Pancreas (tissue), 10 donors: ENCODE measurements around the gene NEGR1. TPM values are rescaled to one million over a fixed set of nuclear protein-coding genes. Genes with fewer than 3 reads are reported as not detected.
A peak's percentile ranks its signal among the peaks of the same experiment; 100 is the strongest.

Experiments used
- ATAC-seq, 4 donors: fragments of 200-7000 bp; cut with Tn5 transposase; one replicate each; pipeline versions ENCODE4 v1.8.0 to v1.9.1; 2020; ENCODE audit warnings: mild to moderate bottlenecking in 4 of 4, moderate library complexity in 4 of 4
- DNase-seq, 6 donors: peaks; one replicate each; pipeline ENCODE4 v3.0.0-alpha.2; 2020
- FAIRE-seq: peaks from 2 replicates; lab custom pipeline; 2012; peaks lifted over from hg19 to GRCh38; lab: Jason Lieb, UNC
- H3K27ac ChIP-seq, 4 donors: fragments of 200-600 bp; sonication (generic); 1 replicate in 3 of 4; 2 replicates in 1 of 4; pipeline versions ENCODE4 v1.5.0 to v1.8.0; 2020
- H3K27me3 ChIP-seq, 4 donors: fragments of 200-600 bp; one replicate each; pipeline ENCODE4 v1.8.0; 2021
- H3K36me3 ChIP-seq, 3 donors: fragments of 200-600 bp; sonication (generic) in 1 of 3; one replicate each; pipeline versions ENCODE4 v1.5.0 to v1.8.0; 2020 to 2021
- H3K4me1 ChIP-seq, 3 donors: fragments of 200-600 bp; one replicate each; pipeline ENCODE4 v1.8.0; 2021
- H3K4me3 ChIP-seq, 4 donors: fragments of 200-600 bp; sonication (generic) in 2 of 4; one replicate each; pipeline versions ENCODE4 v1.5.0 to v1.8.0; 2020 to 2021
- H3K9me3 ChIP-seq, 4 donors: fragments of 200-600 bp; one replicate each; pipeline ENCODE4 v1.8.0; 2021
- WGBS, 2 donors: extraction: QIAGEN DNeasy Blood & Tissue Kit; methylation state at CpG; one replicate each; pipeline ENCODE4 v1.1.7; 2013; 5-methylcytosine and 5-hydroxymethylcytosine counted together
- intact Hi-C, 3 donors: fragments of 100-400 bp; cut with DNase I; formaldehyde crosslinking; loops; one replicate each; pipeline versions ENCODE4 v1.11.1 to v1.14.2; 2022
- polyA plus RNA-seq, 2 donors: library from polyadenylated mRNA; stranded (reverse); fragments of 200-250 nt; gene quantifications; one replicate each; pipeline ENCODE4 v1.2.3, GENCODE V29; 2013
- total RNA-seq, 6 donors: library from RNA; stranded (reverse); fragmentation: NEBNext Ultra II Directional in 4 of 6; extraction: Animal tissue kit (Norgen Biotek cat#: 25700) in 4 of 6; gene quantifications; one replicate each; pipeline versions ENCODE4 v1.2.1 to v1.2.4, GENCODE V29; 2021 to 2023
- TF ChIP-seq, protein P1 (sequence below), 4 donors: fragments of 200-600 bp; sonication (generic) in 3 of 4; IDR thresholded peaks; one replicate each; pipeline versions ENCODE4 v1.5.0 to v1.8.0; 2021; ENCODE audit warnings: antibody characterized with exemption in 4 of 4
- donor health status: healthy with polysubstance abuse.
- donor health status: DM: no; HTN: no; CAD: no; lungs with moderate emphysema.
- donor health status: DM: no; HTN: no; CAD: no.
- donor health status: control.
- donor health status: control.
- donor health status: Bipolar disorder and iron deficiency.
- donor health status: DM: yes; HTN: yes; CAD: no.
- donor health status: DM: no; HTN: no; CAD: no.
- donor health status: DM: no; HTN: no; CAD: no.
- donor health status: DM: yes; HTN: yes; CAD: no.

Gene NEGR1
- total and polyA plus RNA-seq, 8 donors = 1.2 to 9.3 (median 3.4) TPM

DNA sequence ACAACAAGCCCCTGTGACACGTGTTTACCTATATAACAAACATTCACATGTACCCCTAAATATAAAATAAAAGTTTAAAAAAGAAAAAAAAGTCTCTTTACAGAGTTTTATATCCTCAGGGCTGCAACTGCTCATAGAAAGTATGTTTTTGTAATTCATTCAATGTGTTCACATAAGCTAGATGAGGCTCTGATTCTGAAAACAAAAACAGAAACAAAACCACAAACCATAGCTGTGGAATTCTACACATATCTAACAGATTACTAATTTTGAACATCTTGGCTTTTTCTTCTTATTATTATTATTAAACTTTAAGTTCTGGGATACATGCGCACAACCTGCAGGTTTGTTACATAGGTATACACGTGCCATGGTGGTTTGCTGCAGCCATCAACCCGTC is 621.9 kb downstream of the NEGR1 start:
- Histone ChIP-seq H3K27ac (no peak overlapping the region), H3K36me3 (no peaks in the 10 kb centered on the region), H3K4me1 (no peaks in the 10 kb centered on the region), H3K9me3 (no peaks in the 10 kb centered on the region), H3K27me3 (no peaks in the 10 kb centered on the region), H3K4me3 (no peak overlapping the region)
- intact Hi-C loops = no loop called here
- FAIRE-seq (no peak), ATAC-seq (no peak), DNase-seq (no peak)
- 62 to 72% methylated on average over 4 of the region's 4 CpGs for WGBS, 2 donors
- TF ChIP-seq, protein P1, sequence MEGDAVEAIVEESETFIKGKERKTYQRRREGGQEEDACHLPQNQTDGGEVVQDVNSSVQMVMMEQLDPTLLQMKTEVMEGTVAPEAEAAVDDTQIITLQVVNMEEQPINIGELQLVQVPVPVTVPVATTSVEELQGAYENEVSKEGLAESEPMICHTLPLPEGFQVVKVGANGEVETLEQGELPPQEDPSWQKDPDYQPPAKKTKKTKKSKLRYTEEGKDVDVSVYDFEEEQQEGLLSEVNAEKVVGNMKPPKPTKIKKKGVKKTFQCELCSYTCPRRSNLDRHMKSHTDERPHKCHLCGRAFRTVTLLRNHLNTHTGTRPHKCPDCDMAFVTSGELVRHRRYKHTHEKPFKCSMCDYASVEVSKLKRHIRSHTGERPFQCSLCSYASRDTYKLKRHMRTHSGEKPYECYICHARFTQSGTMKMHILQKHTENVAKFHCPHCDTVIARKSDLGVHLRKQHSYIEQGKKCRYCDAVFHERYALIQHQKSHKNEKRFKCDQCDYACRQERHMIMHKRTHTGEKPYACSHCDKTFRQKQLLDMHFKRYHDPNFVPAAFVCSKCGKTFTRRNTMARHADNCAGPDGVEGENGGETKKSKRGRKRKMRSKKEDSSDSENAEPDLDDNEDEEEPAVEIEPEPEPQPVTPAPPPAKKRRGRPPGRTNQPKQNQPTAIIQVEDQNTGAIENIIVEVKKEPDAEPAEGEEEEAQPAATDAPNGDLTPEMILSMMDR (IDR thresholded peaks at IDR 0.05) = no peak

DNA sequence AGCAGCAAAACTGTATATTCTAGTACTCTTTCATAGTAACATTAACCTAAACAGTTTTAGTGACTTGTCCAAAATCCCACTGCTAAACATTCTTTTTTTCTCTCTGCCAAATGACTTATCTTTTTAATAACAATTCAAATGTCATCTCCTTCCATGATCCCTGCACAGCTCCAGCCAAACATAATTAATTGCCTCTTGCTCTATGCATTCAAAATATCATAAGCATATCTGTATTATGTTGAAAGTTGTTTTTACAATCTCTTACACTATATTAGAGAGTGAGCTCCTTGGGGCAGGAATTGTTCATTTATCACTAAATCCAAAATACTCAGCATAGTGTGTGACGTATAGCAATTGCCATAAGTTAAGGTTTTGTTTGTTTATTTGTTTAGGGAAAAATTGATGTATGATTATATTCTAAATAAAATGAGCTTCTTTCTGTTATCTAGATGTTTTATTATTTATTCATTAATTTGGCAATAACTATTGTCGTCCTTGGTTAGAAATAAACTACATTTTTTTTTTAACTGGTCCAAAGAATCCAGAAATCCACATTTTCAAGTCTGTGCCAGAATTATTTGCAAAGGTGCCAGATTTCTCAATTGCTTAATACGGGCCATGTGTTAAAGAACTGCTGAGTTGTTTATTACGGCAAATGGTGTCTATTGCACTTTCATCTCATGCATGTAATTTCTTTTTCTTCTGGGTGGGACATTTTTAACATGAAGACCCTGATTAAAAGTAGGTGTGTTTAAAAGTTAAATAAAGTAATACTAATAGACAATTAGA is 624.3 kb downstream of the NEGR1 start:
- Histone ChIP-seq H3K27me3 (no peaks in the 10 kb centered on the region), H3K4me1 (no peaks in the 10 kb centered on the region), H3K4me3 (no peak overlapping the region), H3K36me3 (no peaks in the 10 kb centered on the region), H3K9me3 (no peaks in the 10 kb centered on the region), H3K27ac (no peak overlapping the region)
- FAIRE-seq (peak; percentile 73), ATAC-seq (peak in 1 of 4 donors; percentile 29), DNase-seq (no peak)
- TF ChIP-seq, protein P1 (IDR thresholded peaks at IDR 0.05) = no peak
- WGBS, 2 donors = 54 to 67% methylated on average over 4 of the region's 4 CpGs
- intact Hi-C loops = no loop called here

DNA sequence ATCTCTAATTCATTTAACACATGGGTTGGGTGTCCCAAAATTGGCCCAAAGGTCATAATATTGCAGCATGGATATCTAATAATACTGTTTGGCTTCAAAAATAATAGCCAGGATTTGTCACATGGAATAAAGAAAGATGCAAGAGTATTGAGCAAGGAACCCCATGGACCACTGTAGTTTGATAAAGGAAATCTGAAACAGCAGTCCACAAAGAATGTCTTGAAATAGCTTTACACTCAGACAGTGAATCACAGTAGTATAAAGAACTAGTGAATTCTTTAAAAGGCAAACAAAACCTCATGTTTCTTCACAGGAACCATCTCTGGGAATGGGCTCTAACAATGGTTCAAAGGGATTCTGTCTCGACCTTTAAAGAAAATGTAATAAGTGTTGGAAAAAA is 625.4 kb downstream of the NEGR1 start:
- FAIRE-seq = no peak

DNA sequence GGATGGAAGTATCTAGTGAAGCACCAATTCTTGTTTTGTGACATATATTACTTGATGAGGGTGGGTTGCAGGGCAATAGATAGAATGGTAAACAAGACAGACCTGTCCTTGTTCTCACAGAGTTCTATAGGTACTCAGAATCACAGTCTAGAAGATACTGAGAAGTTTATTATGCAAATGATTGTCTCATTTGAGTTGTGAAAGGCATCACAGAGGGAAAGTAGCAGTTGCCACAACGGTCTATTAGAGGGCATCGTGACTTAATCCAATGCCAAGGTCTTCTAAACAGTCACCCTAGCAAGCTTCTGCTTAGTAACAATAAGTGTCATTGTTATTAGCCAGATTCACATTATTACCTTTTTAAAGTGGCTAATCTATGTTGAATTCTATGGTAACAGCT is 626.7 kb downstream of the NEGR1 start:
- whole genome bisulfite sequencing, 2 donors = 66 to 80% methylated on average over 2 of the region's 2 CpGs
- no peak for FAIRE-seq
- Histone ChIP-seq H3K4me1 (no peaks in the 10 kb centered on the region), H3K36me3 (no peaks in the 10 kb centered on the region), H3K27me3 (no peaks in the 10 kb centered on the region), H3K27ac (no peak overlapping the region), H3K4me3 (no peak overlapping the region), H3K9me3 (no peaks in the 10 kb centered on the region)
- intact Hi-C loops = no loop called here
- TF ChIP-seq, protein P1 (IDR thresholded peaks at IDR 0.05) = no peak
- no peak for ATAC-seq
- no peak for DNase-seq

More for the DNA sequence above, 625.4 kb downstream of the NEGR1 start:
- no peak for DNase-seq
- Histone ChIP-seq H3K27me3 (no peaks in the 10 kb centered on the region), H3K9me3 (no peaks in the 10 kb centered on the region), H3K4me3 (no peak overlapping the region), H3K36me3 (no peaks in the 10 kb centered on the region), H3K27ac (no peak overlapping the region), H3K4me1 (no peaks in the 10 kb centered on the region)
- WGBS, 2 donors = 75 to 92% methylated on average over 1 of the region's 1 CpG
- TF ChIP-seq, protein P1 (IDR thresholded peaks at IDR 0.05) = no peak
- intact Hi-C loops = no loop called here
- no peak for ATAC-seq

DNA sequence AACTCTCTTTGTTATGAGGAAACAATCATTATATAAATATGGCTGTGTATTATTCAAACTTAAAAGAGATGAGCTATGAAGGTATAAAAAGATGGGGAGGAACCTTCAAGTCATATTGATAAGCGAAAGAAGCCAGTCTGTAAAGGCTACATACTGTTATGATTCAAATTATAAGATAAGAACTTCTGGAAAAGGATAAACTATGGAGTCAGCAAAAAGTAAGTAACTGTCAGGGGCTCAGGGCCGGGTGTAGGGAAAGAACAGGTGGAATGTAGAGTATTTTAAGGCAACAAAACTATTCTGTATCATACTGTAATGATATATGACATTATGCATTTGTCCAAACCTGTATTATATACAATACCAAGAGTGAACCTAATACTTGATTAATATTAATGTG is 628.4 kb downstream of the NEGR1 start:
- no peak for DNase-seq
- H3K36me3 ChIP-seq = no peaks in the 10 kb centered on the region
- 57 to 60% methylated on average over 2 of the region's 2 CpGs for WGBS, 2 donors
- no peaks in the 10 kb centered on the region for H3K9me3 ChIP-seq
- H3K4me3 ChIP-seq = no peak overlapping the region
- H3K4me1 ChIP-seq = no peaks in the 10 kb centered on the region
- ATAC-seq = no peak
- no peak for FAIRE-seq
- intact Hi-C loops = no loop called here
- no peak overlapping the region for H3K27ac ChIP-seq
- TF ChIP-seq, protein P1 (IDR thresholded peaks at IDR 0.05) = no peak
- H3K27me3 ChIP-seq = no peaks in the 10 kb centered on the region
